H1 (cell line): ENCODE measurements around the gene ZMYND12. TPM values are rescaled to one million over a fixed set of nuclear protein-coding genes. Genes with fewer than 3 reads are reported as not detected.
"Not testable (repeated sequence)": the region's sequence is repeated elsewhere in the genome, so short reads cannot be mapped to it uniquely, and the experiment has no call there.

ENCODE experiments used
- CTCF ChIA-PET: fragments of 300-600 bp; sonication (Branson Sonifier 250); formaldehyde crosslinking; loops from one replicate; lab custom pipeline; 2021; ENCODE audit not compliant: partially characterized antibody; lab: Charles Lee
- POLR2A ChIA-PET: fragments of 300-600 bp; sonication (Branson Sonifier 250); formaldehyde crosslinking; loops from one replicate; lab custom pipeline; 2021; ENCODE audit warnings: inconsistent platforms; ENCODE audit not compliant: partially characterized antibody; lab: Charles Lee
- DNase-seq, 2 experiments: peaks; one replicate each; pipeline versions ENCODE4 v3.0.0 to v3.0.0-alpha.2; 2010 to 2022; ENCODE audit warnings: low spot score in 2 of 2, low read depth in 1 of 2, mixed read lengths in 1 of 2
- FAIRE-seq: peaks from 2 replicates; lab custom pipeline; 2011; peaks lifted over from hg19 to GRCh38; lab: Jason Lieb, UNC
- H2AFZ ChIP-seq: 2 replicates; pipeline ENCODE4 v1.8.1; 2012; ENCODE audit warnings: low read length, inconsistent platforms
- H2AK5ac ChIP-seq: 2 replicates; pipeline ENCODE4 v1.6.1; 2013; ENCODE audit warnings: low read depth, low read length
- H2BK120ac ChIP-seq: replicated peaks from 2 replicates; pipeline ENCODE3; 2013; ENCODE audit warnings: low read depth, low read length, inconsistent platforms
- H2BK12ac ChIP-seq: 2 replicates; pipeline ENCODE4 v1.6.1; 2013; ENCODE audit warnings: low read depth, low read length
- H2BK15ac ChIP-seq: 2 replicates; pipeline ENCODE4 v1.6.1; 2013; ENCODE audit warnings: low read length
- H2BK20ac ChIP-seq: 2 replicates; pipeline ENCODE4 v1.6.1; 2013; ENCODE audit warnings: low read length
- H2BK5ac ChIP-seq: 2 replicates; pipeline ENCODE4 v1.6.1; 2013; ENCODE audit warnings: low read depth, low read length
- H3K14ac ChIP-seq: 2 replicates; pipeline ENCODE4 v1.6.1; 2013; ENCODE audit warnings: inconsistent platforms; ENCODE audit not compliant: insufficient read length
- H3K18ac ChIP-seq: 2 replicates; pipeline ENCODE4 v1.6.1; 2013; ENCODE audit warnings: low read length; ENCODE audit errors: extremely low read depth
- H3K23ac ChIP-seq: 2 replicates; pipeline ENCODE4 v1.6.1; 2013; ENCODE audit warnings: inconsistent platforms; ENCODE audit not compliant: insufficient read length
- H3K23me2 ChIP-seq: 2 replicates; pipeline ENCODE4 v1.6.1; 2013; ENCODE audit warnings: low read depth, low read length
- H3K27ac ChIP-seq: 2 replicates; pipeline ENCODE4 v1.6.1; 2011; ENCODE audit warnings: low read depth, low read length, inconsistent platforms
- H3K27me3 ChIP-seq, 4 experiments: replicated peaks in 1 of 4; 1 replicate in 1 of 4; 2 replicates in 3 of 4; pipeline versions ENCODE4 v1.6.1 to v1.8.1; 2011 to 2013; ENCODE audit warnings: low read length in 3 of 4, mild to moderate bottlenecking in 3 of 4, inconsistent platforms in 2 of 4, mixed read lengths in 2 of 4, moderate library complexity in 1 of 4; ENCODE audit not compliant: control insufficient read depth in 3 of 4, insufficient read depth in 3 of 4; ENCODE audit errors: extremely low read depth in 1 of 4
- H3K36me3 ChIP-seq, 4 experiments: 2 replicates each; pipeline versions ENCODE4 v1.6.1 to v1.8.1; 2011 to 2013; ENCODE audit warnings: mild to moderate bottlenecking in 4 of 4, low read length in 3 of 4, moderate library complexity in 2 of 4, control low read depth in 1 of 4, inconsistent platforms in 1 of 4; ENCODE audit not compliant: insufficient read depth in 4 of 4, control insufficient read depth in 2 of 4
- H3K4ac ChIP-seq: replicated peaks from 2 replicates; pipeline ENCODE3; 2013; ENCODE audit warnings: low read length, low read depth, mixed read lengths, inconsistent platforms; ENCODE audit not compliant: insufficient read length
- H3K4me1 ChIP-seq, 4 experiments: replicated peaks in 1 of 4; 1 replicate in 1 of 4; 2 replicates in 3 of 4; pipeline versions ENCODE4 v1.6.1 to v1.8.1; 2011 to 2013; ENCODE audit warnings: low read length in 3 of 4, inconsistent platforms in 2 of 4, mixed read lengths in 1 of 4; ENCODE audit not compliant: insufficient read depth in 4 of 4, control insufficient read depth in 3 of 4
- H3K4me2 ChIP-seq, 2 experiments: 2 replicates each; pipeline versions ENCODE4 v1.6.1 to v1.8.1; 2011 to 2013; ENCODE audit warnings: low read depth in 2 of 2, low read length in 2 of 2, control low read depth in 1 of 2, inconsistent platforms in 1 of 2, mild to moderate bottlenecking in 1 of 2; ENCODE audit not compliant: insufficient read depth in 1 of 2
- H3K4me3 ChIP-seq, 4 experiments: fragments of 200-600, 300-600 bp in 1 of 4; sonication (generic), shearing (Covaris generic), sonication (Bioruptor Twin) in 1 of 4; 2 replicates each; pipeline versions ENCODE4 v1.5.1 to v1.8.1; 2011 to 2016; ENCODE audit warnings: low read length in 4 of 4, low read depth in 3 of 4, control low read depth in 2 of 4, inconsistent platforms in 2 of 4, mild to moderate bottlenecking in 2 of 4, mixed read lengths in 1 of 4, moderate library complexity in 1 of 4; ENCODE audit not compliant: insufficient read depth in 2 of 4; ENCODE audit errors: extremely low read depth in 1 of 4
- H3K56ac ChIP-seq: replicated peaks from 2 replicates; pipeline ENCODE3; 2013; ENCODE audit warnings: low read depth, mild to moderate bottlenecking, mixed read lengths, low read length, inconsistent platforms; ENCODE audit not compliant: insufficient read length
- H3K79me1 ChIP-seq: 2 replicates; pipeline ENCODE4 v1.6.1; 2013; ENCODE audit warnings: low read depth, low read length, control low read depth
- H3K79me2 ChIP-seq, 2 experiments: 2 replicates each; pipeline versions ENCODE4 v1.6.1 to v1.8.1; 2012 to 2013; ENCODE audit warnings: low read length in 2 of 2, mild to moderate bottlenecking in 2 of 2, inconsistent platforms in 1 of 2; ENCODE audit not compliant: insufficient read depth in 2 of 2, control insufficient read depth in 1 of 2
- H3K9ac ChIP-seq, 4 experiments: replicated peaks in 1 of 4; 1 replicate in 1 of 4; 2 replicates in 3 of 4; pipeline versions ENCODE4 v1.6.1 to v1.8.1; 2011 to 2013; ENCODE audit warnings: low read depth in 3 of 4, low read length in 3 of 4, control low read depth in 2 of 4, mild to moderate bottlenecking in 2 of 4, moderate library complexity in 2 of 4, inconsistent platforms in 1 of 4; ENCODE audit errors: extremely low read depth in 1 of 4
- H3K9me3 ChIP-seq, 2 experiments: 2 replicates each; pipeline versions ENCODE4 v1.6.1 to v1.8.1; 2012 to 2013; ENCODE audit warnings: mild to moderate bottlenecking in 2 of 2, moderate library complexity in 2 of 2, control low read depth in 1 of 2, inconsistent platforms in 1 of 2, low read depth in 1 of 2, low read length in 1 of 2, mixed read lengths in 1 of 2; ENCODE audit not compliant: insufficient read depth in 2 of 2
- H4K20me1 ChIP-seq, 2 experiments: replicated peaks in 1 of 2; 2 replicates each; pipeline versions ENCODE3 to v1.8.1; 2011 to 2013; ENCODE audit warnings: inconsistent platforms in 2 of 2, low read length in 2 of 2, mild to moderate bottlenecking in 1 of 2; ENCODE audit not compliant: insufficient read depth in 2 of 2, control insufficient read depth in 1 of 2
- H4K5ac ChIP-seq: 2 replicates; pipeline ENCODE4 v1.6.1; 2013; ENCODE audit warnings: low read length, low read depth, mixed read lengths, inconsistent platforms; ENCODE audit not compliant: insufficient read length
- H4K8ac ChIP-seq: 2 replicates; pipeline ENCODE4 v1.8.0; 2013; ENCODE audit warnings: mild to moderate bottlenecking, moderate library complexity, low read length, inconsistent platforms; ENCODE audit not compliant: insufficient read depth; ENCODE audit errors: extremely low read depth
- H4K91ac ChIP-seq: replicated peaks from 2 replicates; pipeline ENCODE3; 2013; ENCODE audit warnings: low read length, mixed read lengths, inconsistent platforms; ENCODE audit not compliant: insufficient read length
- ASH2L ChIP-seq: fragments of 200-600, 300-600 bp; sonication (generic); IDR thresholded peaks from one replicate; pipeline ENCODE4 v1.7.1; 2017; ENCODE audit warnings: low read length
- POLR2A ChIP-seq, 2 experiments: IDR thresholded peaks; 1 replicate in 1 of 2; 2 replicates in 1 of 2; pipeline ENCODE4 v1.6.1; 2011; ENCODE audit warnings: low read depth in 2 of 2, low read length in 2 of 2, mild to moderate bottlenecking in 2 of 2; ENCODE audit errors: control extremely low read depth in 1 of 2
- SAP30 ChIP-seq: fragments of 300-600 bp; sonication (generic); IDR thresholded peaks from 2 replicates; pipeline ENCODE4 v1.7.1; 2012; ENCODE audit warnings: low read length, moderate library complexity, mild to moderate bottlenecking, inconsistent platforms; ENCODE audit not compliant: insufficient read depth, insufficient replicate concordance
- TAF1 ChIP-seq: IDR thresholded peaks from 2 replicates; pipeline ENCODE4 v1.6.1; 2011; ENCODE audit warnings: mild to moderate bottlenecking, low read depth, low read length
- WGBS, 2 experiments: shearing (Covaris generic) in 1 of 2; methylation state at CpG; one replicate each; pipeline versions ENCODE4 v1.1.6 to v1.1.7; 2013 to 2015; ENCODE audit warnings: low lambda C conversion rate in 2 of 2, mixed read lengths in 2 of 2, inconsistent platforms in 1 of 2, low coverage in 1 of 2, missing lambda C conversion rate in 1 of 2; ENCODE audit not compliant: insufficient replicate concordance in 2 of 2, insufficient coverage in 1 of 2, insufficient read length in 1 of 2; ENCODE audit errors: extremely low coverage in 1 of 2, missing lambda C conversion rate in 1 of 2; 5-methylcytosine and 5-hydroxymethylcytosine counted together
- polyA plus RNA-seq, 7 experiments: library from polyadenylated mRNA; depleted of rRNA in 3 of 7; stranded (reverse) in 5 of 7; unstranded in 2 of 7; fragments of >200 nt in 5 of 7; fragments of 200-250 nt in 2 of 7; gene quantifications; 1 replicate in 5 of 7; 2 replicates in 1 of 7; 4 replicates in 1 of 7; pipeline versions ENCODE4 v1.2.1 to v1.2.3, GENCODE V29; 2011 to 2013; ENCODE audit warnings: missing spikeins in 2 of 7, mixed read lengths in 2 of 7
- total RNA-seq: library from RNA; stranded (reverse); fragmentation: NEBNext Ultra II Directional; extraction: Animal tissue kit (Norgen Biotek cat#: 25700); gene quantifications from 2 replicates; pipeline ENCODE4 v1.2.1, GENCODE V29; 2021

Gene ZMYND12
- total and polyA plus RNA-seq, 2 of the 8 experiments (the other 6 are each of a cell fraction or from before 2014, with no cell fraction given) = 0.62 TPM; not detected in 1

DNA sequence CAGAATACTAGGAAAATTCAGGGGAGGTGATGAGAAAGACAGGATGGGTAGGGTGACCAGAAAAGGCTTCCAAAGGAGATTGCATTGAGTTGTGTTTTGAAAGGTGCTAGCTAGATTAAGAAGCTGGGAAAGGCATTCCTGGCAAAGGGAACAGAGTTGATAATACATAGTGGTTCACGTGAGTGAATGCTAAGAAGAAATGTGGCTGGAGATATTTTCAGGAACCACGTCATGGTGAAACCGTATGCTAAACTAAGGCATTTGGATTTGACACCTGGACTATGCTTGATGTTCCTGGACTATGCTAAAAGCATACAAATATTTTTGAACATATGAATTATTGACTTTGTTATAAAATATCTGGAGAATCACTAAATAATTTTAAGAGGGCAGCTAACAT, 22.0 kb upstream of the ZMYND12 start (continued):
- no peak for TF ChIP-seq TAF1
- TF ChIP-seq ASH2L = no peak
- no peak for TF ChIP-seq POLR2A (IDR thresholded peaks at IDR 0.05; ENCODE audit: control extremely low read depth in 1 of 2, low read depth in 2 of 2, low read length in 2 of 2)
- TF ChIP-seq SAP30 = no peak

DNA sequence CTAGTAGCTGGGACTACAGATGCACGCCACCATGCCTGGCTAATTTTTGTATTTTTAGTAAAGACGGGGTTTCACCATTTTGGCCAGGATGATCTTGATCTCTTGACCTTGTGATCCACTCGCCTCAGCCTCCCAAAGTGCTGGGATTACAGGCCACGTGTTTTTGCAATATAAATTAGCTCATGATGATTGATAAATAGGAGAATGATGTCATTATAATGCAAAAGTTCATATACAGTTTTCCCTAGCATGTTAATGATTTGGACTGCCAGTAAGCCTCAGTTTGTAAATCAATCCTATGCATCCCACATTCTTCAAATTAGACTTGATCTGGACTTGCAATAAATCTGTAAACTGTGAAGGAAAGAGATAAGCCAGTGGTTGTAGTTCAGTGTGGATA, 21.5 kb upstream of the ZMYND12 start:
- H3K23ac ChIP-seq, H2BK120ac ChIP-seq, CTCF ChIA-PET, DNase-seq, H3K4ac ChIP-seq, H4K8ac ChIP-seq, H4K20me1 ChIP-seq, FAIRE-seq, H3K9ac ChIP-seq, H4K91ac ChIP-seq, H3K9me3 ChIP-seq, H3K4me3 ChIP-seq, H4K5ac ChIP-seq, H3K79me1 ChIP-seq, H3K79me2 ChIP-seq, H3K27ac ChIP-seq, H2AK5ac ChIP-seq, H3K27me3 ChIP-seq, H3K14ac ChIP-seq, H3K23me2 ChIP-seq, H2BK5ac ChIP-seq, H3K4me2 ChIP-seq, H3K18ac ChIP-seq, H3K36me3 ChIP-seq, H3K4me1 ChIP-seq, H2AFZ ChIP-seq, H2BK15ac ChIP-seq, H3K56ac ChIP-seq, H2BK20ac ChIP-seq, H2BK12ac ChIP-seq, POLR2A ChIA-PET: not testable (repeated sequence)
- 85% methylated on average over 4 of the region's 4 CpGs; no CpG with 5 or more reads in 1 of the 2 experiments for WGBS, 2 experiments
